Keratinocyte (primary cell): ENCODE results near the gene DCTN4.

ENCODE experiments used
- CTCF ChIP-seq, 3 experiments: IDR thresholded peaks in 1 of 3; conservative IDR thresholded peaks in 1 of 3; optimal IDR thresholded peaks in 1 of 3; 2 replicates in 2 of 3; 3 replicates in 1 of 3; pipeline versions ENCODE3 to v1.5.1; 2011; ENCODE audit warnings: low read length in 3 of 3, mild to moderate bottlenecking in 3 of 3, moderate library complexity in 2 of 3, control low read depth in 1 of 3, inconsistent platforms in 1 of 3; ENCODE audit not compliant: insufficient read depth in 2 of 3; ENCODE audit errors: extremely low read depth in 1 of 3
- EZH2 ChIP-seq: IDR thresholded peaks from one replicate; pipeline ENCODE4 v1.6.1; 2012; ENCODE audit warnings: inconsistent platforms, mild to moderate bottlenecking, low read length, moderate library complexity

- TF ChIP-seq CTCF (optimal IDR thresholded peaks at IDR 0.05 in 1 of 3, IDR thresholded peaks at IDR 0.05 in 1 of 3, conservative IDR thresholded peaks at IDR 0.05 in 1 of 3; ENCODE audit: extremely low read depth in 1 of 3, insufficient read depth in 2 of 3, low read length in 3 of 3): no peak
- TF ChIP-seq EZH2: no peak
These were observed 94.9 kb downstream of the DCTN4 start for GRCh38 chr5:150663936-150664335.
